LoVo (cell line): ENCODE measurements around the gene CDH10.

Experiments used
- DNase-seq: peaks from one replicate; pipeline ENCODE4 v3.0.0-alpha.2; 2016; ENCODE audit warnings: low spot score

The CDH10 gene

DNA sequence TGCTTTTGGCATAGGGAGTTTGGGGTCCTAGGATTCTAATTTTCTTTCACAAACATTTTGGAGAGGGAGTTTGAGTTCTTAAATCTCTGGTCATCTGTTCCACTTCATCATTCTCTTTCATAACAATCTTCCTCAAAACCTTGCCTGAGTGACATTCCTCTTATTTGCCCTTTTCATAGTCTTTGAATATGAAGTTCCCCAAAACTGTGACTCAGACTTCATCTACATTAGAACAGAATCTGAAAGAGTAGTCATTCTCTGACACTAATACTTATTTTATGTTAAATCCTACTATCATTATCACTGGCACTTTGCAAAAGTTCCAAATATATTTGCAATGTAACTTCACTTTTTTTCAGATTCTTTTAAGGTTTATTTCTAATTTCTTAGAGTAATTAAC is 163.8 kb downstream of the CDH10 start:
- no peak for DNase-seq

DNA sequence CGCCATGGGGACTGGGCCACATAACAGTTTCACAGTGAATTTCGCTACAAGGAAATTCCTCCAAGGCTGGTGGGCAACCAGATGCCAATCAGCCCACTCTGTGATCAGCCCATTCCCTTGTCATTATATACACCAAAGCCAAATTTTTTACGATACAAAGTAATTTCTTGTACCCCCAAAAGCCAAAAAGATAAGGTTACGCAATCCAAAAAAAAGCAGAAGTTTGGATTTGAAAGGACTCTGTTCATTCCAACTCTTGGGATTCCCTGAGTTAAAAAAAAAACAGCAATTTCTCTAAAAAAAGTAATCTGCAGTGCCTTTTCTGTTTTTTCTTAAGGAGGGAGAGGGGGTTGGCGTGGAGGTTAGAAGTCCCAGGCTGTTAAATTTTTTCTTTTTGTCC is 166.8 kb downstream of the CDH10 start:
- DNase-seq: no peak

DNA sequence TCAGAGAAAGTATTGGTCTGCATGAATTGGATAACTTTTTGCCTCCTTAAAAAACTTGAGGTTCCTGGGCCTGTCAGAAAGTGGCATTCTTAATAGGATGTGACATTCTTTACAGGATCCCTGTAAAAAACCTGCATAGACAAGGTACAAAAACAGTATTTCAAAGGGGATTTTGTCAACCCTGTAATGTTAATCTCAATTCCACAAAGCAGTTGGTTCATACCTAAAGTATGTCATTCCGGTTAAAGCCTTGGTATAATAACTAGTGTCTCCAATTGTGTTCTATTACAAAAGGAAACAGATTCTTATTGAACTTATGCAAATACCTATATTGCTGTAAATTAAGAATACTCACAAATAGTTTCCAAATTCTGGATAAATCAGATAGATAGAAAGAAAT is 169.7 kb downstream of the CDH10 start:
- DNase-seq: no peak

DNA sequence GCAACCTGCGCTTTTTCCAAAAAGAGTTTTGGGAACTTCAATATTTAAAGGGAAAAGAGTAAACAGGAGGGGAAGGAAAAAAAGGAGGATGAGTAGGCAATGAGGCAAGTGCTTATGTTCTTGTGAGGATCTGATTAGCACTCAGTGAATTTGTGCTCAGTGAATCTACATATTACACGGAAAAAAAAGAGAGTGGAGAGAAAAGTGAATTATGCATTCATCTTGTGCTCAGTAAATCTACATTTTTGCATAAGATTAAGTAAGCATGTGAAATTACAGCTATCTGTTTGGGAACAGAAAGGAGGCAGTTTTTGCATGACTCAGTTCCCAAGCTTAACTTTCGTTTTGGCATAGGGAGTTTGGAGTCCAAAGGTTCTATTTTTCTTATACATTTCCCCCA is 170.1 kb downstream of the CDH10 start:
- no peak for DNase-seq

DNA sequence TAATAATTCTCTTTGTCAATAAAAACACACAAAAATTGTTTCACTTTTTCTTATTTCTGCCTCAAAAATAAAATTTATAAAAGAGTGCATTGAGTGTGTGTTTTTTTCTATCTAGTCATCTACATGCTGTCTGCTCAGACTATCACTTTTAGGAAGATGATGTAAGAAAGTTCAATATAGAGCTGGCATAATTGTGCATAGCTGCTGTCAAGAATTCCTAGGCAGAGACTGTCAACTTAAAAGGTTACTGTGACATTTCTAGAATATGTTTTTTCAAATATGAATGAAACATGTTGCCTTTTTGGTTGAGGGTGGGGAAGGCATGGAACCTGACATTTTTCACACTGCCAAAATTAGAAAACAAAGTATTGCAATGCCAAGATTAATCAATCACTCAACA is 172.3 kb downstream of the CDH10 start:
- no peak for DNase-seq

DNA sequence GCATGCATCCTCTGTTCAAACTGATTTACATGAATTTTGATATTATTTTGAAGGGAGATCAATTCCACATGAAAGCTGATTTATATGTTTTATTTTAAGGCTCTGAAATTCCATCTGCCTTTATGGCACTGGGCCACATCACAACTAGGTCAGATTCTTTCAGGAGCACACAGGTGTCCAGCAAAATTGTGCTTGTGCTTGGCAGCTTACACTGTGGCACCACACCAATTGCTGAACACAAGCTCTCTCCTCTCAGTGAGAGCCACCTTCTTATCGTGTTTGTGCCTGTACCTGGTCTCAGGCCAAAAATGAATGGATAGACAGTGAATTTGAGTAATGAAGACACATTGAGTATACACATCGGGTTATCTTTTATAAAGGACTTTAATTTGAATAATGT is 200.4 kb downstream of the CDH10 start:
- no peak for DNase-seq

DNA sequence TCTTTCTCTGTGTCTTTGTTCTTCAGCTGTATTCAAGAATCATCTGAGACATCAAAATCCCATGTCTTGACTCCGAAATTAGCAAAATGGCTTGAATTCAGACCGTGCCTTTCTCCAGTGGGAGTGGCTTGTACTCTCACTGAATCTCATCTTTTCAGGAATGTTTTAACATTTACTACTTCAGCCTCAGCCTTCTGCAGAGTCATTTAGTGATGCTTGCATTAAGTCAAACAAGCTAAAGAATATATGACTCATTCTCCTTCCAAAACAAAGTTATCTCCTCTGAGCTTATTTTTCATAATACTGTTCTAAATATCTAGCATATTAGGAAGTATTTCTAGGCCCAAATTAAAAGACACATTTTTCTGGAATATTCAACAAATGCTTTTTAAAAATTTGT is 205.3 kb downstream of the CDH10 start:
- DNase-seq: no peak
